Prostate gland (tissue), 2 donors: ENCODE measurements around the gene P2RY1.

ENCODE experiments used
- POLR2AphosphoS5 ChIP-seq: sonication (generic); formaldehyde crosslinking; IDR thresholded peaks from one replicate; pipeline ENCODE4 v1.6.1; 2017; ENCODE audit warnings: antibody characterized with exemption
- TF ChIP-seq, protein P1 (sequence below), 4 experiments: fragments of 200-600 bp in 2 of 4; fragments of 450-650 bp in 2 of 4; sonication (generic) in 2 of 4; IDR thresholded peaks; 1 replicate in 3 of 4; 2 replicates in 1 of 4; pipeline ENCODE4 v1.5.1; 2016 to 2019; ENCODE audit warnings: antibody characterized with exemption in 4 of 4, mild to moderate bottlenecking in 2 of 4, moderate library complexity in 2 of 4

- TF ChIP-seq, protein P1, sequence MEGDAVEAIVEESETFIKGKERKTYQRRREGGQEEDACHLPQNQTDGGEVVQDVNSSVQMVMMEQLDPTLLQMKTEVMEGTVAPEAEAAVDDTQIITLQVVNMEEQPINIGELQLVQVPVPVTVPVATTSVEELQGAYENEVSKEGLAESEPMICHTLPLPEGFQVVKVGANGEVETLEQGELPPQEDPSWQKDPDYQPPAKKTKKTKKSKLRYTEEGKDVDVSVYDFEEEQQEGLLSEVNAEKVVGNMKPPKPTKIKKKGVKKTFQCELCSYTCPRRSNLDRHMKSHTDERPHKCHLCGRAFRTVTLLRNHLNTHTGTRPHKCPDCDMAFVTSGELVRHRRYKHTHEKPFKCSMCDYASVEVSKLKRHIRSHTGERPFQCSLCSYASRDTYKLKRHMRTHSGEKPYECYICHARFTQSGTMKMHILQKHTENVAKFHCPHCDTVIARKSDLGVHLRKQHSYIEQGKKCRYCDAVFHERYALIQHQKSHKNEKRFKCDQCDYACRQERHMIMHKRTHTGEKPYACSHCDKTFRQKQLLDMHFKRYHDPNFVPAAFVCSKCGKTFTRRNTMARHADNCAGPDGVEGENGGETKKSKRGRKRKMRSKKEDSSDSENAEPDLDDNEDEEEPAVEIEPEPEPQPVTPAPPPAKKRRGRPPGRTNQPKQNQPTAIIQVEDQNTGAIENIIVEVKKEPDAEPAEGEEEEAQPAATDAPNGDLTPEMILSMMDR (IDR thresholded peaks at IDR 0.05), result peak in 2 of 4 experiments; percentile 3 to 4
- TF ChIP-seq POLR2AphosphoS5, result peak; percentile 38
Observed at GRCh38 chr3:152834776-152835600, at the start of gene P2RY1.
